Fibroblast of peridontal ligament (primary cell): ENCODE data around the gene GPR63.
"Not testable (repeated sequence)": the region's sequence is repeated elsewhere in the genome, so short reads cannot be mapped to it uniquely, and the experiment has no call there.

Experiments
- DNase-seq: peaks from one replicate; pipeline ENCODE4 v3.0.0-alpha.2; 2010; ENCODE audit errors: extremely low read depth

GPR63 gene, protein sequence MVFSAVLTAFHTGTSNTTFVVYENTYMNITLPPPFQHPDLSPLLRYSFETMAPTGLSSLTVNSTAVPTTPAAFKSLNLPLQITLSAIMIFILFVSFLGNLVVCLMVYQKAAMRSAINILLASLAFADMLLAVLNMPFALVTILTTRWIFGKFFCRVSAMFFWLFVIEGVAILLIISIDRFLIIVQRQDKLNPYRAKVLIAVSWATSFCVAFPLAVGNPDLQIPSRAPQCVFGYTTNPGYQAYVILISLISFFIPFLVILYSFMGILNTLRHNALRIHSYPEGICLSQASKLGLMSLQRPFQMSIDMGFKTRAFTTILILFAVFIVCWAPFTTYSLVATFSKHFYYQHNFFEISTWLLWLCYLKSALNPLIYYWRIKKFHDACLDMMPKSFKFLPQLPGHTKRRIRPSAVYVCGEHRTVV

DNA sequence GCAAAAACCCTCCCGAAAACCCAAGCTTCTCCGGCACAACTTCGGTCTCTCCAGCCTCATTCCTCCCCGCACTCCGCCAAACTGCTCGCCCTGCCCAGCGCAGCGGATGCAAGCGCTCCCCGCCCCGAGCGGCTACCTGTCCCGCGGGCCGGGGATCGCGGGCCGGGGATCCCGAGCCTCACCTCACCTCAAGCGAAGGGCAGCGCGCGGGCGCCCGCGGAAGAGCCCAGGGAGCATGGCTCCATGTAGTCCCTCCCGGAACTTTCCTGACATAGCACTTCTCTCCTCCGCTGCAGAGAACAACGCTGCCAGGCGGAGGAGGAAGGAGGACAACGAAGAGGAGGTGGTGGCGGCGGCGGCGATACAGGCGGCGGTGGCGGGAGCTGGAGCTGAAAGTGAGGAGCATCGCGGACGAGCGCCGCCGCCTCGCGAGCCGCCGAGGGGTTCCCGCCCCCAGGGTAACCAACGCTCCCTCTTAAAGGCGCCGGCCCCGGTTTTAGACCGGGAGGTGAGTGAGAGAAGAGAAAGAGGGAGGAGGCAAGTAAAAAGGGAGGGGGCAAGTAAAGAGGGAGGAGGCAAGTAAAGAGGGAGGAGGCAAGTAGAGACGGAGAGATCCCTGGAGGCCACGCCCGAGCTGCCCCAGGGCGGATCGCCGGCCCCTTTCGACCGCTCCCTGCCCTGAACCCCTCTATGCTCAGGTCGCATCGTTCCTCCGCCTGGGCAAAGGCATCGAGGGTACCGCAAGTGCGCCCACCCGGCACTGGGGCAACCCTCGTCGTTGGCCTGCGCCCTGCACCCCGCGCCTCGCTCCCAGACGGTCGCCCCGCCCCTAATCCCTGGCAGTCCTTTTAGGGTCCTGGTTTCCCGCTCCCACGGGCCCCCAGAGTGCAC lies at the start of gene GPR63:
Gene GPR63 (minus strand): TSS at position 397 of the 891 bp plus-strand sequence. CDS start 37,746 bp downstream, outside the sequence.
- peak; percentile 37 for DNase-seq

- DNase-seq: no peak
Observed at GRCh38 chr6:96886519-96886918, 49.2 kb upstream of the GPR63 start.

DNA sequence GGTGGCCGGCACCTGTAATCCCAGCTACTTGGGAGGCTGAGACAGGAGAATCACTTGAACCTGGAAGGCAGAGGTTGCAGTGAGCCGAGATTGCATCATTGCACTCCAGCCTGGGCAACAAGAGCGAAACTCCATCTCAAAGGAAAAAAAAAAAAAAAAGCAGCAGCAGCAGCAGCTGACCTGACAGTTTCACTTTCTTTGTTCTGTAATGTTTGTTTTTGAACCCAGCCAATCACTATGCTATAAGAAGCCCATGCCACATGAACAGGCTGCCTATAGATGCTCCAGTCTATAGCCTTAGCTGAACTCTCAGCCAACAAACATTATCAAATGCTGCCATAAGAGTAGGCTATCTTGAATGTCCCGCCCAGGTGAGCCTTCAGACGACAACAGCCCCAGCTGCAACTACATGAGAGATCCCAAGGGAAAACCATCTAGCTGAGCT lies 47.9 kb upstream of the GPR63 start:
- DNase-seq: not testable (repeated sequence)

DNA sequence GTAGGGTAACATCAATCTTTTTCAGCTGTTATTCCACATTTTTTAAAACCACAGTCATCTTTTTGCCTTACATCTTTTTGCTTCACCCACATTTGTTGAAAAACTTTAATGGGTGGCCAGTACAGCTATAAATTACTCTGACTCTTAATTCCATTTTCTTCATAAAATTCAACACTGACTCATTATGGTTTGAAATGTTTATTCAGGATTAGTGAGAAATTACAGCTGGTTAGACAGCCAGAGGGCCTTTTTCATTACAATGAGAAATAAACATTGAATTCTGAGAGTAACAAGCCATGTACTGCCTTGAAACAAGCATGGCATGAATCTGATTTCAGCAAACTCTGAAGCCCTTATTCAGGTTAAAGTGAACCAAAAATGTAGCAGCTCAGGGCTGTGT lies 40.9 kb upstream of the GPR63 start:
- no peak for DNase-seq

GRCh38 chr6:96876886-96877545 lies 39.7 kb upstream of the GPR63 start:
- DNase-seq: no peak

GRCh38 chr6:96872976-96873375 lies 35.7 kb upstream of the GPR63 start:
- no peak for DNase-seq

- DNase-seq: no peak
Observed at GRCh38 chr6:96865055-96865405, 27.8 kb upstream of the GPR63 start.

GRCh38 chr6:96864216-96865054 lies 27.2 kb upstream of the GPR63 start:
- DNase-seq: no peak

DNA sequence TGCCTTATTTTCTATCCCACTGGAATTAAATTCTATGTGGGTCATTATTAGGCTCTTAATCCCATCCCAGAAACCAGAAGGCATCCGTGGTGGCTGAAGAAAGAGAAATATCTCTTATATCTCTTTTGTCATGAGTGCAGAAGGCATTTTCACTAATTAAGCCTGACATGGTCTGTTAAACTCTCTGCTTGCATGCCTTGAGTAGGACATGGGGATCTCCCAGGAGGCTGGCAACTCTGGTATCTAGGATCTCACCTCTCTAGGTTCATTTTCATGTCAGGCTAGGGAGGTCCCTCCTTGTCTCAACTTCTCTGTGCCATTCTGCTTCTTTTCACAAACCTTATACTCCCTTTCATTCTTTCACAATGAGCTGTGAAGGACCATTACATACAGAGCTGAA lies 25.3 kb upstream of the GPR63 start:
- DNase-seq: no peak

DNA sequence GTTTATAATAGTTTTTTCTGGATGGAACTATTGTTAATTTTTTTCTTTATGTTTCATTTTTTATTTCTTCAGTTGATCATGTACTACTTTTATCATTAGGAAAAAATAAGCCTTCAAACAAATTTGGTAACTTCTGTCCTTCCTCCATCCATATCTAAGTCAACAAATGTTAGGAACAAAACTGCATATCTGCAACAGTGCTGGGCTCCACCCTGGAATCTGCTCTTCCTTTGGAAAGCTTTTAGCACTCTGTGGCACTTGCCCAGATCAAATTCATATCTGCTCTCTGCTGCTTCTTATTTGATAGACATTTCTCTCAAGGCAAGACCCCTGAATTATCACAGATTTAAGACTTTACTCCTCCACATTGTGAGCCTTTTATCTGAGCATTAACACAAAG lies 24.3 kb upstream of the GPR63 start:
- DNase-seq: no peak

- DNase-seq: no peak
Observed at GRCh38 chr6:96856856-96857255, 19.6 kb upstream of the GPR63 start.

DNA sequence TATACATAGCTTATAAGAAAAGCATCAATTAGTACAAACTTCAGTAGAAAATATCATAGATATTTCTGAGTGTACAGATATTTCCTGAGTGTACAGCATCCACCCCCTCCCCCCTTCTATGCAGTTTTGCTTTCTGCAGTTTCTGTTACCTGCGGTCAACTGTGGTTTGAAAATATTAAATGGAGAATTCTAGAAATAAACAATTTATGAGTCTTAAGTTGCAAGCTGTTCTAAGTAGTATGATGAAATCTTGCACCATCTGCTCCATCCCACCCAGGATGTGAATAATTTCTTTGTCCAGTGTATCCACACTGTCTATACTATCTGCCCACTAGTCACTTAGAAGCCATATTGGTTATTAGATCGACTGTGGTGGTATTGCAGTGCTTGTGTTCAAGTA lies 15.8 kb upstream of the GPR63 start:
- DNase-seq: peak; percentile 31

DNA sequence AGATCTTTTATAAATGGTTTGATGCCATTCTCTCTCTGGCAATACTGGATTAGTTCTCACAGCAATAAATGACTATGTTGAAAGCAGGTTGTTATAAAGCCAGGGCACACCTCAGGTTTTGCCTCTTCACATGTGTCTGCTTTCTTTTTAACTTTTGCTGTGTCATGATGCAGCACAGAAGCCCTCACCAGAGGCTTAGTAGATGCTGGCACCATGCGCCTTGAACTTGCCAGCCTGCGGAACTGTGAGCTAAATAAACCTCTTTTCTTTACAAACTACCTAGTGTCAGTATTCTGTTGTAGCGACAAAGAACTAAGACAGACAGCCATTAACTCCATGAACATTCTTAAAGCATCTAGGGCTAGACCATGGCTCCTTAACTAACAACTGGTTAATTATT lies 15.3 kb upstream of the GPR63 start:
- DNase-seq: no peak

- no peak for DNase-seq
Observed at GRCh38 chr6:96851858-96852257, 14.6 kb upstream of the GPR63 start.

DNA sequence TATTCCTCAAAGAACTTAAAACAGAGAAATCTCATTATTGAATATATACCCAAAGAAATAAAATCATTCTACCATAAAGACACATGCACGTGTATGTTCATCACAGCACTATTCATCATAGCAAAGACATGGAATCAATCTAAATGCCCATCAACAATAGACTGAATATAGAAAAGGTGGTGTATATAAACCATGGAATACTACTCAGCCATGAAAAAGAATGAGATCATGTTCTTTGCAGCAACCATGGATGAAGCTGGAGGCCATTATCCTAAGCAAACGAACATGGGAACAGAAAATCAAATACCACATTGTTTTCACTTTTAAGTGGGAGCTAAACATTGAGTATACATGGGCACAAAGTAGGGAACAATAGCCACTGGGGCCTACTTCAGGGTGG lies 12.3 kb upstream of the GPR63 start:
- DNase-seq: no peak

DNA sequence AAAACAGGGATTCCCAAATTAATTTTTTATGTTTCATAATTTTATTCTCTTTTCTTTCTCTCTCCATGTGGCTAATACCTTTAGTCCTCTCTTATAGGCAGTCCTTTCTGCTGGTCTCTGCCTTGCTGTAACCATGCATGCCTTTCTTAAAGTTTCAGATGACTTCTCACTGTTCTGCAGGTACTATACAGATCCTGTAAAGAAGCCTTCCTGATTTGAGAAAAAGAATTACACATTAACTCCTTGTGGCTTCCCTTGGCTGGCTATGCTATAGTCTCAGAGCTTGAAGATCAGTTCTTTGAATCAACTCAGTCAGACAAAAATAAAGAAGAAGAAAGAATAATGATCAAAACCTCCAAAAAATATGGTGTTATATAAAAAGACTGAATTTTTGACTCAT lies 7.3 kb upstream of the GPR63 start:
- DNase-seq: no peak

DNA sequence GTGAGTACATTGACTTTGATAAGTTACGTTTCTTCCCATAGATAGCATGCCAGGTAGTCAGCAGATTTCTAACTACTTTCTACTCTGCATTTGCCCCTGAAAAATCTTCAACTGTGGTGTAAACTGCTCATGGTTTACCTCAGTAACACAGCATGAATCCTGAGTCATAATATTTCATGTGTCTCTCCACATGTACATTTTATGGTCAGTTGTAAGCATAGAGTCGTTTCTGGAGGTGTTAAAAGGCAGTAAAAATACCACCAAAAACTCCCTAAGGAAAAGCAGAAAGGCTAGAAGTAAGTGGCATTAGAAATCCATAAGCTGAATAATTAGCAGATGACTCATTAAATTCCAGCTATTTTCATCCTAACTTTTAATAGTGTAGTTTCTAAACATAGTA lies 4.1 kb upstream of the GPR63 start:
- DNase-seq: no peak

DNA sequence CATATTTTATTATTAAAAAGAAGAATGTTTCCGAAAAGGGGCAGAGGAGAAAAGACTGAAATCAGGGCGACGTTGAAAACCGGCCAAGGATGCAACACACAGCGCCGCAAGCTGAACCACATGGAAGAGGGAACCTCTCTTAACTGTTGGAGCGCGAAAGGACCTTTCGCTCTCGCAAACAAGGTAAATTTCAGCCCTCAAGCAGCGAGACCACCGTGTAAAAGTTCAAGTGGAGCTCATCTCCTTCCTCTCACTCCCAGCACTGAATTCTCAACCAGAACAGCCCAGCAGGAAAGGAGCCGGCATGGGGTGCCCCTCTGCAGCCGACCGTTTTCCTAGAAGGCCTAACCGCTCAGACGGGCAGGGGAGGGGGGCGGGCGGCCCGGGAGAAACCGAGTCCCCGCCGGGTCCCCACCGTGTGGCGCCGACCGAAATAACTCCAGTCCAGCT lies 621 bp downstream of the GPR63 start:
- DNase-seq: no peak

GRCh38 chr6:96834070-96834469 lies 3.2 kb downstream of the GPR63 start:
- DNase-seq: peak; percentile 31

DNA sequence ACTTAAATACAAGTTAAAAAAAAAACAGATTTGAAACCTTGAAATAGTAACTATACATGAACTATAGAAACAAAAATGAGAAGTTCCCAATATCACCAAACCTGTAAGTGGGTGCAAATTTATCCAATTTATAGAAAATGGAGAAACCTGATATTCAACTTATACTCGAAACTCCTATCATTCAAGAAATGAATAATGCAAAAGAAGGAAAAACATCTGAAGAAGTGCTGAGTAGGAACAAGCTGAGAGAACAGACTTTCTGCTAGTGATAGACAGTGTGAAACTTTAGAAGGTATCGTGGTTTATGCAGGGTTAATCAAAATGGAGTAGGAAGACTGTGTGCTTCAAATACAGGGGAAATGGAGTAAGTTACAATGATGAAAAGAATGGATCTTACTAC lies 4.5 kb downstream of the GPR63 start:
- no peak for DNase-seq

DNA sequence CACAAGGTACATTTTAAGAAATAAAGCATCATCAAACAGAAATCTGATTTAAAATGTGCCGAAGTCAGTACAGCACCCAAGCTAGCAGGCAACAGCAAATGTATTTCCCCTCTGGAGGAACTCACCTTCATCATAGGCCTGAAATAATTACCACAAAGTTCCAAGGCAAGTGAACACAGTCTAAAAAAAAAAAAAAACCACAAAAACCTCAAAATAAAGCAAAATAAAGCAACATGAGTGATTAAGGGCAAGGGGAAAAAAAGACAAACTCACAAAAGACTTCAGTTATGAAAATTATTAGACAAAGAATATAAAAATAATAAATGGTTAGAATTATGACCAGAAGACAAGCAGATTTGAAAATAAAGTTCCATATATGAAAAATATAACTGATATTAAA lies 10.4 kb downstream of the GPR63 start:
- no peak for DNase-seq
